Psoas muscle (tissue), 8 donors: ENCODE data around the gene PRKCI. TPM values are rescaled to one million over a fixed set of nuclear protein-coding genes. Genes with fewer than 3 reads are reported as not detected.

ENCODE experiments used
- ATAC-seq, 4 donors: fragments of 200-7000 bp; cut with Tn5 transposase; one replicate each; pipeline ENCODE4 v1.9.1; 2020; ENCODE audit warnings: moderate library complexity in 3 of 4, mild to moderate bottlenecking in 2 of 4
- DNase-seq, 2 donors: peaks; one replicate each; pipeline ENCODE4 v3.0.0-alpha.2; 2020
- H3K27ac ChIP-seq: fragments of 200-600 bp; one replicate; pipeline ENCODE4 v1.8.0; 2022
- H3K27me3 ChIP-seq, 3 donors: fragments of 200-600 bp in 1 of 3; one replicate each; pipeline versions ENCODE4 v1.6.1 to v1.8.0; 2013 to 2022; ENCODE audit warnings: low read length in 2 of 3, mild to moderate bottlenecking in 2 of 3, moderate library complexity in 1 of 3; ENCODE audit not compliant: insufficient read depth in 3 of 3
- H3K36me3 ChIP-seq, 2 donors: fragments of 200-600 bp in 1 of 2; one replicate each; pipeline versions ENCODE4 v1.6.1 to v1.8.0; 2013 to 2022; ENCODE audit warnings: low read depth in 1 of 2, mild to moderate bottlenecking in 1 of 2, moderate library complexity in 1 of 2; ENCODE audit not compliant: insufficient read depth in 1 of 2
- H3K4me1 ChIP-seq: fragments of 200-600 bp; one replicate; pipeline ENCODE4 v1.8.0; 2022
- H3K4me3 ChIP-seq: fragments of 200-600 bp; one replicate; pipeline ENCODE4 v1.8.0; 2022; ENCODE audit warnings: mild to moderate bottlenecking
- H3K9me3 ChIP-seq: fragments of 200-600 bp; one replicate; pipeline ENCODE4 v1.8.0; 2022
- WGBS, 3 donors: extraction: QIAGEN DNeasy Blood & Tissue Kit; methylation state at CpG; one replicate each; pipeline versions ENCODE4 v1.1.6 to v1.1.7; 2013; 5-methylcytosine and 5-hydroxymethylcytosine counted together
- intact Hi-C, 2 donors: fragments of 100-400 bp; cut with DNase I; formaldehyde crosslinking; loops; one replicate each; pipeline versions ENCODE4 v1.11.0 to v1.14.2; 2022
- polyA plus RNA-seq, 3 donors: library from polyadenylated mRNA; stranded (reverse); fragments of 200-250 nt; gene quantifications; one replicate each; pipeline ENCODE4 v1.2.3, GENCODE V29; 2013
- total RNA-seq, 4 donors: library from RNA; stranded (reverse); fragmentation: NEBNext Ultra II Directional in 2 of 4; extraction: Animal tissue kit (Norgen Biotek cat#: 25700) in 2 of 4; gene quantifications; one replicate each; pipeline versions ENCODE4 v1.2.1 to v1.2.4, GENCODE V29; 2021 to 2023
- TF ChIP-seq, protein P1 (sequence below): fragments of 200-600 bp; IDR thresholded peaks from one replicate; pipeline ENCODE4 v1.8.0; 2022; ENCODE audit warnings: antibody characterized with exemption
- donor health status: healthy with polysubstance abuse.
- donor health status: DM: no; HTN: no; CAD: no; lungs with moderate emphysema.
- donor health status: Bipolar disorder and iron deficiency.
- donor health status: healthy.
- donor health status: DM: yes; HTN: yes; CAD: no.
- donor health status: DM: no; HTN: no; CAD: no.
- donor health status: DM: no; HTN: no; CAD: no.
- donor health status: DM: yes; HTN: yes; CAD: no.

PRKCI gene
- total and polyA plus RNA-seq, 7 donors = 7.3 to 19.8 (median 14.2) TPM

DNA sequence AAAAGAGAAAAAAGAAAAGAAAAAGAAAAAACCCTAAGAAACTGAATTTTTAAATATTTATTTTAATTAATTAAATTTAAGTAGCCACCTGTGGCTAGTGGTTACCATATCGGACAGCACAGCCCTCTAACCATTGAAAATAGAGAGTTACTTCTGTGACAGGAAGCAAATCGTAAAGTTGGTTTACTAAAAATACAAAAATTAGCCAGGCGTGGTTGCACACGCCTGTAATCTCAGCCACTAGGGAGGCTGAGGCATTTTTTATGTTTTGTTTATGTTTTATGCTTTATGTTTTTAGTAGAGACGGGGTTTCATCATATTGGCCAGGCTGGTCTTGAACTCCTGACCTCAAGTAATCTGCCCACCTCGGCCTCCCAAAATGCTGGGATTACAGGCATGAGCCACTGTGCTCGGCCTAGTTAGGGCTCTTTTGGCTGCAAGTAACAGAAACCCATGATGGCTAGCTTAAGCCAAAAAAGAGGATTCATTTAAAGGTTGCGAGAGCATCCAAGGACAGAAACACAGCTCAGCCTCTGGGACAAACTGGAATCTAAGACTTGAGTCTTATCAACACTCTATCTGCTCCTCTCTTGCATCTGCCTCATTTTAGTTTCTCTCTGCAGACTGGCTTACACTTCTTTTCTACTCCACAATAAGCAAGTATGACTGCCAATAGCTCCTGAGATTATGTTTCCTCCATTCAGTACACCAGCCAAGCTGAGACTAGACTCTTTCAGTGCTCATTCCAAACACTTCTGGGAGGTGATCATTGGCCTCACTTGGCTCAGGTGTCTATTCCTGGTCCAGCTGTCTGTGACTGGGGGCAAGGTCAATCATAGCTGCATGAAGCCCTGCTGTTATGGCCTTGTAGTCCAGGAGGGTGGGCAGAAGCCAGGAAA is 128.5 kb downstream of the PRKCI start:
- ATAC-seq = peak; percentile 67 to 85 (median 75)

DNA sequence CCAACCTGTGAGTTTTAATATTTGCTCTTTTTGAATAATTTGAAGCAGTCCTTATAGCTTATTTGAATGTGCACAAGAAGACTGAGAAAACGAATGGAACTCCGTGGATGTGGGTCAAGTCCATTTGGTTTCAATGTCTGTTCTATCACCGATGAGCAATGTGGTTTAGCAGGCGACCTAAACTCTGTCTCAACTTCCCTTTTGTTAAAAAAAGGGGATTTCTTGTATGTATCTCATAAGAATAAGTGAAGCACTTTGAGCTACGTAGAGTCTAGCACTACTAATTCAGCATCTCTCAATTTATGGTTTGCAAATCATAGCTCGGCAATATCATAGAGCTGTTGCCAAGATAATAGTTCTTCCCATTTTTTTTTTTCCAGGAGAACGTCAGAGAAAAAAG is 130.7 kb downstream of the PRKCI start:
- intact Hi-C loops = loop anchor here in 1 of 2 donors (10.0 kb wide), 1 partner anchor 588 kb away; the partner anchor contains the start of genes ACTRT3 and TERC
- no peaks in the 10 kb centered on the region for H3K36me3 ChIP-seq
- ATAC-seq (no peak), DNase-seq (no peak)
- H3K27ac ChIP-seq = no peak overlapping the region
- H3K27me3 ChIP-seq = no peaks in the 10 kb centered on the region
- no peak overlapping the region for H3K4me3 ChIP-seq
- 85 to 86% (median 85%) methylated on average over 7 of the region's 7 CpGs for WGBS, 3 donors
- H3K9me3 ChIP-seq = no peaks in the 10 kb centered on the region
- TF ChIP-seq, protein P1, sequence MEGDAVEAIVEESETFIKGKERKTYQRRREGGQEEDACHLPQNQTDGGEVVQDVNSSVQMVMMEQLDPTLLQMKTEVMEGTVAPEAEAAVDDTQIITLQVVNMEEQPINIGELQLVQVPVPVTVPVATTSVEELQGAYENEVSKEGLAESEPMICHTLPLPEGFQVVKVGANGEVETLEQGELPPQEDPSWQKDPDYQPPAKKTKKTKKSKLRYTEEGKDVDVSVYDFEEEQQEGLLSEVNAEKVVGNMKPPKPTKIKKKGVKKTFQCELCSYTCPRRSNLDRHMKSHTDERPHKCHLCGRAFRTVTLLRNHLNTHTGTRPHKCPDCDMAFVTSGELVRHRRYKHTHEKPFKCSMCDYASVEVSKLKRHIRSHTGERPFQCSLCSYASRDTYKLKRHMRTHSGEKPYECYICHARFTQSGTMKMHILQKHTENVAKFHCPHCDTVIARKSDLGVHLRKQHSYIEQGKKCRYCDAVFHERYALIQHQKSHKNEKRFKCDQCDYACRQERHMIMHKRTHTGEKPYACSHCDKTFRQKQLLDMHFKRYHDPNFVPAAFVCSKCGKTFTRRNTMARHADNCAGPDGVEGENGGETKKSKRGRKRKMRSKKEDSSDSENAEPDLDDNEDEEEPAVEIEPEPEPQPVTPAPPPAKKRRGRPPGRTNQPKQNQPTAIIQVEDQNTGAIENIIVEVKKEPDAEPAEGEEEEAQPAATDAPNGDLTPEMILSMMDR = no peak
- H3K4me1 ChIP-seq = peaks cover 9% of the 10 kb centered on the region

More for the DNA sequence above, 128.5 kb downstream of the PRKCI start:
- TF ChIP-seq, protein P1 = no peak
- Histone ChIP-seq H3K36me3 (no peaks in the 10 kb centered on the region), H3K27me3 (no peaks in the 10 kb centered on the region), H3K9me3 (no peaks in the 10 kb centered on the region), H3K4me1 (peaks cover 9% of the 10 kb centered on the region), H3K4me3 (no peak overlapping the region), H3K27ac (peak overlapping the region; percentile 38)
- no peak for DNase-seq
- WGBS, 3 donors = 64 to 80% (median 68%) methylated on average over 8 of the region's 8 CpGs
- intact Hi-C loops = loop anchor here in 1 of 2 donors (10.0 kb wide), 1 partner anchor 586 kb away; the partner anchor contains the start of genes ACTRT3 and TERC

DNA sequence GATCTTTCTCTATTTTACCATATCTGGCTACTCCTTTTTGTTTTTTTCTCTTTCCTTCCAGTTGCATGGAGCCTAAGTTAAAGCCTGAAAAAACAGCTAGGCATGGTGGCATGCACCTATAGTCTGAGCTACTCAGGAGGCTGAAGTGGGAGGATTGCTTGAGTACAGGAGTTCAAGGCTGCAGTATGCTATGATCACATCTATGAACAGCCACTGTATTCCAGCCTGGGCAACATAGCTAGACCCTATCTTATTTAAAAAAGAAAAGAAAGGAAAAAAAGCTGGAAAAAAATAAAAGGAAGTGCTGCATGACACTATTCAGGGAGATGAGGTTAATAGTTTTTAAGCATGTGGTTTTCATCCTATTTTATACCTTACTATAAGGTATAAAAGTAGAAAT is 131.3 kb downstream of the PRKCI start:
- no peaks in the 10 kb centered on the region for H3K9me3 ChIP-seq

DNA sequence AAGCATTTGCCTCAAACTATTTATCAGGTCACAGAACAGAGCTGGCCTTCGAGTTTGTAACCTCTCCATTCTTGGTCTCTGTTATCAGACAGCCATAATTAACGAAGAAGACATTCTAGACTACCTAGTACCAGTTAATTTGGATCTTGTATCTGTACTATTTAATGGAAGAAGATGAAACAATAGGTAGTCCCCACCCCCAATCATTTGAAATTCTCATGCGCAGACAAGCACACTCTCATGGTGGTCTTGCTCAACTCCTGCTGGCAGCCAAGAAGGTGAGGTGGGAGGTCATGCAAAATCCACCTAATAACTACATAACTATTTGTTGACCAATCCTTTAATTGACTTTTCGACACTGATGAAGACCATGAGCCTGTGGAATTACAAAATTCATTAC is 132.5 kb downstream of the PRKCI start:
- H3K27me3 ChIP-seq = no peaks in the 10 kb centered on the region
- TF ChIP-seq, protein P1 = no peak
- ATAC-seq = no peak
- intact Hi-C loops = loop anchor here (5.0 to 10.0 kb wide), 4 partner anchors 37 to 590 kb away; partner anchors contain the start of genes PRKCI (in 2 of the 2), ACTRT3 (in 1 of the 2) and TERC (in 1 of the 2)
- no peak overlapping the region for H3K4me3 ChIP-seq
- peaks cover 14% of the 10 kb centered on the region for H3K4me1 ChIP-seq
- DNase-seq = no peak
- H3K36me3 ChIP-seq = no peaks in the 10 kb centered on the region
- no peak overlapping the region for H3K27ac ChIP-seq
- 95 to 98% (median 95%) methylated on average over 4 of the region's 4 CpGs for WGBS, 3 donors
- H3K9me3 ChIP-seq = no peaks in the 10 kb centered on the region

More for the DNA sequence above, 131.3 kb downstream of the PRKCI start:
- Histone ChIP-seq H3K36me3 (no peaks in the 10 kb centered on the region), H3K4me3 (no peak overlapping the region), H3K4me1 (peaks cover 9% of the 10 kb centered on the region), H3K27ac (no peak overlapping the region), H3K27me3 (no peaks in the 10 kb centered on the region)
- TF ChIP-seq, protein P1 = no peak
- intact Hi-C loops = loop anchor here in 1 of 2 donors (10.0 kb wide), 1 partner anchor 589 kb away; the partner anchor contains the start of genes ACTRT3 and TERC
- no peak for ATAC-seq
- DNase-seq = no peak

Other genes with a start within 250 kb of the PRKCI start
- 1 to 10 TPM in 1 of 4 donors, under 1 TPM in 3; 0.42 to 1.1 (median 0.87) TPM for gene GPR160, start 184.4 kb upstream of the PRKCI start, total RNA-seq
- gene GPR160, start 184.4 kb upstream of the PRKCI start, polyA plus RNA-seq = 1 to 10 TPM in 1 of 3 donors, under 1 TPM in 2; 0.52 to 1.2 (median 0.64) TPM
- gene PHC3, start 40.7 kb upstream of the PRKCI start, total RNA-seq = 10 to 100 TPM; 35.2 to 41.7 (median 38.9) TPM
- 1 to 10 TPM; 4.0 to 9.9 (median 4.0) TPM for gene PHC3, start 40.7 kb upstream of the PRKCI start, polyA plus RNA-seq
- gene SKIL, start 135.3 kb downstream of the PRKCI start, total RNA-seq = 10 to 100 TPM; 30.1 to 46.6 (median 40.2) TPM
- 10 to 100 TPM in 2 of 3 donors, 1 to 10 TPM in 1; 7.3 to 15.9 (median 14.0) TPM for gene SKIL, start 135.3 kb downstream of the PRKCI start, polyA plus RNA-seq
- gene CLDN11, start 196.4 kb downstream of the PRKCI start, total RNA-seq = 1 to 10 TPM; 1.5 to 3.0 (median 2.1) TPM
- gene CLDN11, start 196.4 kb downstream of the PRKCI start, polyA plus RNA-seq = 1 to 10 TPM; 1.3 to 2.8 (median 1.7) TPM